Natural killer cell (primary cell): ENCODE results near the gene POU1F1. TPM values are rescaled to one million over a fixed set of nuclear protein-coding genes. Genes with fewer than 3 reads are reported as not detected.

ENCODE experiments used
- ATAC-seq, 3 donors: fragments of 150-1000 bp in 2 of 3; fragments of 200-7000 bp in 1 of 3; cut with Tn5 transposase; 1 replicate in 1 of 3; 2 replicates in 2 of 3; pipeline ENCODE4 v1.10.0; 2021; ENCODE audit warnings: mild to moderate bottlenecking in 2 of 3, moderate library complexity in 2 of 3
- DNase-seq, 2 donors: peaks; one replicate each; pipeline versions ENCODE4 v3.0.0 to v3.0.0-alpha.2; 2013 to 2021; ENCODE audit warnings: mixed read lengths in 1 of 2
- H3K27ac ChIP-seq: one replicate; pipeline ENCODE4 v1.5.1; 2013; ENCODE audit warnings: mild to moderate bottlenecking, low read length
- H3K27me3 ChIP-seq: one replicate; pipeline ENCODE4 v1.6.1; 2013; ENCODE audit warnings: low read length; ENCODE audit not compliant: control insufficient read depth, insufficient read depth
- H3K36me3 ChIP-seq: one replicate; pipeline ENCODE4 v1.6.1; 2013; ENCODE audit warnings: low read length; ENCODE audit not compliant: control insufficient read depth, insufficient read depth
- H3K4me1 ChIP-seq: one replicate; pipeline ENCODE4 v1.6.1; 2013; ENCODE audit warnings: low read length; ENCODE audit not compliant: control insufficient read depth, insufficient read depth
- H3K4me3 ChIP-seq: one replicate; pipeline ENCODE4 v1.5.1; 2013; ENCODE audit warnings: low read length
- H3K9me3 ChIP-seq: one replicate; pipeline ENCODE4 v1.6.1; 2013; ENCODE audit warnings: low read length; ENCODE audit not compliant: control insufficient read depth, insufficient read depth
- H3K27ac Mint-ChIP-seq, 2 donors: one replicate each; pipeline ENCODE4 v1.8.0; 2022; ENCODE audit warnings: mild to moderate bottlenecking in 2 of 2, mixed read lengths in 2 of 2, moderate library complexity in 1 of 2
- H3K27me3 Mint-ChIP-seq, 2 donors: one replicate each; pipeline ENCODE4 v1.8.0; 2022; ENCODE audit warnings: low read depth in 2 of 2, mixed read lengths in 2 of 2
- H3K36me3 Mint-ChIP-seq: one replicate; pipeline ENCODE4 v1.8.0; 2022; ENCODE audit warnings: mixed read lengths
- H3K4me1 Mint-ChIP-seq, 2 donors: one replicate each; pipeline ENCODE4 v1.8.0; 2022; ENCODE audit warnings: mixed read lengths in 2 of 2
- H3K4me3 Mint-ChIP-seq: one replicate; pipeline ENCODE4 v1.8.0; 2022; ENCODE audit warnings: mild to moderate bottlenecking, moderate library complexity, mixed read lengths
- H3K9me3 Mint-ChIP-seq, 2 donors: one replicate each; pipeline ENCODE4 v1.8.0; 2022; ENCODE audit warnings: mixed read lengths in 2 of 2
- CTCF ChIP-seq: fragments of 200-600 bp; IDR thresholded peaks from one replicate; pipeline ENCODE4 v1.8.0; 2022; ENCODE audit warnings: antibody characterized with exemption
- WGBS: methylation state at CpG from one replicate; pipeline ENCODE4 v1.1.7; 2013; ENCODE audit warnings: missing lambda C conversion rate; ENCODE audit not compliant: insufficient coverage; 5-methylcytosine and 5-hydroxymethylcytosine counted together
- intact Hi-C: fragments of 100-400 bp; cut with micrococcal nuclease; formaldehyde crosslinking; loops from one replicate; pipeline ENCODE4 v1.14.2; 2022
- total RNA-seq, 4 donors: library from RNA; stranded (reverse); fragments of 120-200 nt in 1 of 4; gene quantifications; one replicate each; pipeline versions ENCODE4 v1.2.3 to v1.2.4, GENCODE V29; 2013 to 2022

Gene POU1F1
- total RNA-seq, 3 donors from 2014 or later (not counting 1 experiment from before 2014, with no cell fraction given), result not detected

GRCh38 chr3:87318617-87319021 is 42.2 kb upstream of the POU1F1 start:
- intact Hi-C loops, result no loop called here
- Mint-ChIP-seq H3K4me1 (no peaks in the 10 kb centered on the region), H3K27ac (no peak overlapping the region), H3K36me3 (no peaks in the 10 kb centered on the region), H3K27me3 (peaks cover 6 to 17% of the 10 kb centered on the region in 2 donors), H3K4me3 (no peak overlapping the region), H3K9me3 (no peaks in the 10 kb centered on the region)
- Histone ChIP-seq H3K36me3 (no peaks in the 10 kb centered on the region), H3K4me3 (no peak overlapping the region), H3K27me3 (peaks cover 2% of the 10 kb centered on the region), H3K9me3 (no peaks in the 10 kb centered on the region), H3K27ac (no peak overlapping the region), H3K4me1 (no peaks in the 10 kb centered on the region)
- ATAC-seq (no peak), DNase-seq (no peak)
- no peak for TF ChIP-seq CTCF
- 73% methylated on average over 2 of the region's 2 CpGs for WGBS

GRCh38 chr3:87317779-87318178 is 41.4 kb upstream of the POU1F1 start:
- intact Hi-C loops, result no loop called here
- Mint-ChIP-seq H3K4me3 (no peak overlapping the region), H3K9me3 (no peaks in the 10 kb centered on the region), H3K4me1 (no peaks in the 10 kb centered on the region), H3K27ac (no peak overlapping the region), H3K27me3 (peaks cover 4 to 17% of the 10 kb centered on the region in 2 donors), H3K36me3 (no peaks in the 10 kb centered on the region)
- no peak for DNase-seq
- no peak for TF ChIP-seq CTCF
- 60% methylated on average over 1 of the region's 4 CpGs for WGBS
- Histone ChIP-seq H3K9me3 (no peaks in the 10 kb centered on the region), H3K4me1 (no peaks in the 10 kb centered on the region), H3K27me3 (peaks cover 2% of the 10 kb centered on the region), H3K4me3 (no peak overlapping the region), H3K27ac (no peak overlapping the region), H3K36me3 (no peaks in the 10 kb centered on the region)
- no peak for ATAC-seq

GRCh38 chr3:87313641-87314040 is 37.3 kb upstream of the POU1F1 start:
- Mint-ChIP-seq H3K4me3 (no peak overlapping the region), H3K9me3 (no peaks in the 10 kb centered on the region), H3K4me1 (no peaks in the 10 kb centered on the region), H3K27ac (no peak overlapping the region), H3K27me3 (peaks cover 0 to 4% of the 10 kb centered on the region in 2 donors), H3K36me3 (no peaks in the 10 kb centered on the region)
- ATAC-seq (no peak), DNase-seq (no peak)
- intact Hi-C loops, result no loop called here
- 100% methylated on average over 1 of the region's 1 CpG for WGBS
- Histone ChIP-seq H3K36me3 (no peaks in the 10 kb centered on the region), H3K9me3 (no peaks in the 10 kb centered on the region), H3K4me3 (no peak overlapping the region), H3K27me3 (no peaks in the 10 kb centered on the region), H3K4me1 (no peaks in the 10 kb centered on the region), H3K27ac (no peak overlapping the region)
- TF ChIP-seq CTCF, result no peak

GRCh38 chr3:87311309-87311708 is 34.9 kb upstream of the POU1F1 start:
- no peaks in the 10 kb centered on the region for H3K36me3 Mint-ChIP-seq
- 82% methylated on average over 1 of the region's 1 CpG for WGBS
- no peak for DNase-seq
- no peaks in the 10 kb centered on the region for H3K4me1 Mint-ChIP-seq
- H3K27me3 Mint-ChIP-seq, result peaks cover 0 to 4% of the 10 kb centered on the region in 2 donors
- no peak overlapping the region for H3K4me3 Mint-ChIP-seq
- Histone ChIP-seq H3K27ac (no peak overlapping the region), H3K4me3 (no peak overlapping the region), H3K9me3 (no peaks in the 10 kb centered on the region), H3K4me1 (no peaks in the 10 kb centered on the region), H3K36me3 (no peaks in the 10 kb centered on the region), H3K27me3 (no peaks in the 10 kb centered on the region)
- TF ChIP-seq CTCF, result no peak
- intact Hi-C loops, result no loop called here
- H3K27ac Mint-ChIP-seq, result no peak overlapping the region
- peak in 1 of 3 donors; percentile 24 for ATAC-seq
- H3K9me3 Mint-ChIP-seq, result no peaks in the 10 kb centered on the region
